NCI-H2196 treated with DMSO at 0.1 percent for 48 hours (cell line): Measurements from ENCODE around the gene SLC2A13.

Source experiments
- DNase-seq: peaks from one replicate; lab custom pipeline; 2025; ENCODE audit not compliant: unreplicated experiment; lab: John Stamatoyannopoulos, UW

SLC2A13 gene

GRCh38 chr12:40105515-40106201 lies at the start of gene SLC2A13:
TSS of gene SLC2A13 (minus strand) at chr12:40106081. CDS start at chr12:40105808, 273 bp downstream.
- peak; percentile 16 for DNase-seq

- no peak for DNase-seq
These were observed 48.5 kb upstream of the SLC2A13 start for GRCh38 chr12:40154381-40154780.

GRCh38 chr12:40153432-40153831 lies 47.6 kb upstream of the SLC2A13 start:
- no peak for DNase-seq

- DNase-seq, result no peak
These were observed 47.0 kb upstream of the SLC2A13 start for GRCh38 chr12:40152783-40153383.

- no peak for DNase-seq
These were observed 43.9 kb upstream of the SLC2A13 start for GRCh38 chr12:40149673-40150260.

GRCh38 chr12:40146800-40147797 lies 41.2 kb upstream of the SLC2A13 start:
- no peak for DNase-seq

- no peak for DNase-seq
These were observed 40.0 kb upstream of the SLC2A13 start for GRCh38 chr12:40145896-40146295.

GRCh38 chr12:40144023-40144422 lies 38.1 kb upstream of the SLC2A13 start:
- no peak for DNase-seq

- DNase-seq, result no peak
These were observed 36.3 kb upstream of the SLC2A13 start for GRCh38 chr12:40142001-40142744.

- no peak for DNase-seq
These were observed 32.6 kb upstream of the SLC2A13 start for GRCh38 chr12:40138526-40138925.

- no peak for DNase-seq
These were observed 31.4 kb upstream of the SLC2A13 start for GRCh38 chr12:40137252-40137651.

GRCh38 chr12:40127408-40127807 lies 21.5 kb upstream of the SLC2A13 start:
- DNase-seq, result no peak

- DNase-seq, result no peak
These were observed 17.6 kb upstream of the SLC2A13 start for GRCh38 chr12:40123496-40123895.

- DNase-seq, result no peak
These were observed 17.0 kb upstream of the SLC2A13 start for GRCh38 chr12:40122842-40123241.

GRCh38 chr12:40117818-40118217 lies 11.9 kb upstream of the SLC2A13 start:
- DNase-seq, result no peak

GRCh38 chr12:40110586-40110985 lies 4.7 kb upstream of the SLC2A13 start:
- no peak for DNase-seq

GRCh38 chr12:40107803-40108620 lies 2.1 kb upstream of the SLC2A13 start:
- no peak for DNase-seq

GRCh38 chr12:40107098-40107802 lies 1.4 kb upstream of the SLC2A13 start:
- DNase-seq, result peak; percentile 67

GRCh38 chr12:40106655-40107054 lies 774 bp upstream of the SLC2A13 start:
- DNase-seq, result no peak
